ENCODE measurements around the gene TGFBI. TPM values are rescaled to one million over a fixed set of nuclear protein-coding genes. Genes with fewer than 3 reads are reported as not detected.

Gene TGFBI
- total and polyA plus RNA-seq, 12 donors, result 29.6 to 137 (median 50.4) TPM

DNA sequence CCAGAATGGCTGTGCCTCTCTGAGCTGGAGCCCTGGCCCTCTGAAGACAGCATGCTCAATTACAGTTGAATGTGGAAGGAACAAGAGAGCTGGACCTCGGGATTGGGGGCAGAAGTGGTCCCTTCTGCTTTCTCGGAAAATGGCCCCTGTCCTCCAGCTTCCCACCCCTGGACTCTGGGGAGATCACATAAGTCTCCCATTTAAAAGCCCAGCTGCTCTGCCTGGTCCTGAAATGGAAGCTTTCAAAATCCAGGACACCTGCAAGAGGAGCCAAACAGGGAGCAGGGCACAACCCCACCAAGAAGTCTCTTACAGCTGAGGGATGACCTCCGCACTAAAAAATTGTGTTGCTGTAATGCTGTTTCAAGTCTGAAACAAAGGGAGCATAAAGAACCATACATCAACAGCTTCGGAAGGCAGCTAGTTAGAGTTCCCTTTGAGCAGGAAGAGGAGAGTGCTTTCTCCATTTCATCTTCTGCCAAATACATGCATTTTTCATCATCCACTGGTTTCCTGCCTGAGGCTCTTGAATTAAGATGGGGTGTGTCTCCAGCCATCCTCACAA, 48.2 kb downstream of the TGFBI start:
- DNase-seq (no peak), ATAC-seq (no peak)
- Histone ChIP-seq H3K4me1 (peaks cover 0 to 27% (median 7%) of the 10 kb centered on the region in 9 donors), H3K9me3 (no peaks in the 10 kb centered on the region), H3K36me3 (no peaks in the 10 kb centered on the region), H3K4me3 (no peak overlapping the region), H3K27ac (no peak overlapping the region), H3K27me3 (peaks cover 0 to 28% (median 0%) of the 10 kb centered on the region in 7 donors)
- intact Hi-C loops (cut with DNase I), result loop anchor here in 3 of 10 donors (5.0 to 10.0 kb wide), 3 partner anchors 95 to 192 kb away; partner anchors contain the start of gene LECT2 (in 1 of the 3)
- WGBS, 2 donors, result 90 to 98% methylated on average over 4 of the region's 4 CpGs
- TF ChIP-seq, protein P1, sequence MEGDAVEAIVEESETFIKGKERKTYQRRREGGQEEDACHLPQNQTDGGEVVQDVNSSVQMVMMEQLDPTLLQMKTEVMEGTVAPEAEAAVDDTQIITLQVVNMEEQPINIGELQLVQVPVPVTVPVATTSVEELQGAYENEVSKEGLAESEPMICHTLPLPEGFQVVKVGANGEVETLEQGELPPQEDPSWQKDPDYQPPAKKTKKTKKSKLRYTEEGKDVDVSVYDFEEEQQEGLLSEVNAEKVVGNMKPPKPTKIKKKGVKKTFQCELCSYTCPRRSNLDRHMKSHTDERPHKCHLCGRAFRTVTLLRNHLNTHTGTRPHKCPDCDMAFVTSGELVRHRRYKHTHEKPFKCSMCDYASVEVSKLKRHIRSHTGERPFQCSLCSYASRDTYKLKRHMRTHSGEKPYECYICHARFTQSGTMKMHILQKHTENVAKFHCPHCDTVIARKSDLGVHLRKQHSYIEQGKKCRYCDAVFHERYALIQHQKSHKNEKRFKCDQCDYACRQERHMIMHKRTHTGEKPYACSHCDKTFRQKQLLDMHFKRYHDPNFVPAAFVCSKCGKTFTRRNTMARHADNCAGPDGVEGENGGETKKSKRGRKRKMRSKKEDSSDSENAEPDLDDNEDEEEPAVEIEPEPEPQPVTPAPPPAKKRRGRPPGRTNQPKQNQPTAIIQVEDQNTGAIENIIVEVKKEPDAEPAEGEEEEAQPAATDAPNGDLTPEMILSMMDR (IDR thresholded peaks at IDR 0.05), result no peak

DNA sequence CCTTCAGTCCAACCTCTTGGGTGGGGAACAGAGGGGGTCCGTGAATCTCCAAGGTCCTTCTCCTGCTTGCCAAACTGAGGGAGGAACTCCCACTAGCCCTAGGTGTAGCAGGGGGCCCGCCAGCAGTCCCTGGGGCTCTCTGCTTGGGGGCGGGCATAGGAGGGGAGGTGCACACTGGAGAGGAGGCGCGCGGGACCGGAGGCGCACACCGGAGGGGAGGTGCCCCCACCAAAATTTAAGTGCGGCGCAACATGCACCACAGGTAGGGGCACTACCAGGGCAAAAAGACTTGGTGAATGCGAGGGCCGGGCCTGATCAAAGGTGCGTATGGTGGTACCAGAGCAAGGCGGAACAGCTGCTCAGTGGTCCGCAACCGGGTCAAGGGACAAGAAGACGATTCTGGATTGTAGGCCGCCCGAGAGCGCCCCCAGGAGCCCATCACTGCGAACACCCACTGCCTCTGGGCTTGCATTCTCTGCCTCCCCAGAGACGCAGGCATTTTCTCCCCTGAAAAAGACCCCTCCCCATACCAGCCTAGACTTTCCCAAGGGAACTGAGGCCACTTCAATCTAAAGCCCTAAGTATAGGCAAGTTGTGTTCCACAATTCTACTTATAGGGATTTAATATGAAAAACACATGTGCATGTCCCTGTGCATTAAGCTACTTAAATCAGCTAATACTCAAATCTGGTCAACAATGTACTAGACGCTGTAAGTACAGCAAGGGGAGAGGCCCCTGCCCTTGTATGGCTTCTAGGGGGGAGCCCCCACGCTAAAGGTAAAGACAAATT, 50.6 kb downstream of the TGFBI start:
- no peak for DNase-seq
- H3K4me1 ChIP-seq, result peaks cover 0 to 34% (median 15%) of the 10 kb centered on the region in 9 donors
- peaks cover 0 to 28% (median 0%) of the 10 kb centered on the region in 7 donors for H3K27me3 ChIP-seq
- intact Hi-C loops (cut with DNase I), result loop anchor here in 3 of 10 donors (5.0 to 10.0 kb wide), 3 partner anchors 93 to 195 kb away; partner anchors contain the start of gene LECT2 (in 1 of the 3)
- ATAC-seq, result no peak
- no peaks in the 10 kb centered on the region for H3K36me3 ChIP-seq
- TF ChIP-seq, protein P1 (IDR thresholded peaks at IDR 0.05), result peak in 1 of 9 donors; percentile 9
- H3K4me3 ChIP-seq, result peak overlapping the region in 8 of 10 donors; percentile 23 to 51 (median 41)
- 47 to 71% methylated on average over 25 of the region's 25 CpGs for WGBS, 2 donors
- H3K9me3 ChIP-seq, result no peaks in the 10 kb centered on the region
- peak overlapping the region in 2 of 10 donors; percentile 86 to 88 for H3K27ac ChIP-seq

DNA sequence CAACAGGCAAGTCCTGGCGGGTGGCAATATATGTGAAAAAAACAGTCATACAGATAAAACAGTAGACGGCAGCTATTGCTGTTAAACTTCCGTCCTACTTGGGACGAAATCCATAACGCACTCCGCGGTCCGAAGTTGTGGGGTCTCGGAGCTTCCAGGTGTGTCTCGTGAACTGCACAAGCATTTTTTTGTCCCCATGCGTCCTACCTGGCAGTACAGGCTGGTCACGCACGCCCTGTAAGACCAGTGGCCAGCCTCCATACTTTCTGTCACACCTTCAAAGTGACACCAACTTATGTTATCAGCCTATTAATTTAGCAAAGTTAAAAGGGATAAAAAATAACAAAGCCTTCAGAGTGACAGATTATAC, 51.3 kb downstream of the TGFBI start:
- H3K27ac ChIP-seq, result peak overlapping the region in 9 of 10 donors; percentile 8 to 88 (median 75)
- intact Hi-C loops (cut with DNase I), result loop anchor here in 6 of 10 donors (5.0 to 10.0 kb wide), 6 partner anchors 92 to 195 kb away; no protein-coding TSS in a partner anchor

More for the DNA sequence above, 51.3 kb downstream of the TGFBI start:
- TF ChIP-seq, protein P1 (IDR thresholded peaks at IDR 0.05), result no peak
- Histone ChIP-seq H3K9me3 (no peaks in the 10 kb centered on the region), H3K4me1 (peaks cover 0 to 41% (median 20%) of the 10 kb centered on the region in 9 donors), H3K4me3 (peak overlapping the region in 9 of 10 donors; percentile 23 to 51 (median 39)), H3K27me3 (peaks cover 0 to 28% (median 0%) of the 10 kb centered on the region in 7 donors), H3K36me3 (no peaks in the 10 kb centered on the region)
- 41 to 60% methylated on average over 13 of the region's 13 CpGs for WGBS, 2 donors
- no peak for DNase-seq
- ATAC-seq, result peak in 4 of 8 donors; percentile 8 to 28 (median 11)
